A673 (cell line): ENCODE results near the gene IP6K2. TPM values are rescaled to one million over a fixed set of nuclear protein-coding genes. Genes with fewer than 3 reads are reported as not detected.

Source experiments
- BruUV-seq: library from RNA; stranded (reverse); fragments of 400-500 nt; replicated peaks from 2 replicates; lab custom pipeline; 2021; lab: Mats Ljungman, UMichigan
- CTCF ChIA-PET: fragments of 300-600 bp; sonication (Branson Sonifier 250); formaldehyde crosslinking; loops from one replicate; lab custom pipeline; 2022; ENCODE audit warnings: antibody characterized with exemption; lab: Charles Lee
- POLR2A ChIA-PET: fragments of 300-600 bp; sonication (Branson Sonifier 250); formaldehyde crosslinking; loops from one replicate; lab custom pipeline; 2022; ENCODE audit warnings: antibody characterized with exemption; ENCODE audit not compliant: low non-redundant PET; lab: Charles Lee
- DNase-seq: peaks from one replicate; pipeline ENCODE4 v3.0.0-alpha.2; 2015; ENCODE audit warnings: low spot score
- H3K27ac ChIP-seq: fragments of 200-600 bp; sonication (generic); 2 replicates; pipeline ENCODE4 v1.5.1; 2016; ENCODE audit warnings: mixed run types, low read depth, mild to moderate bottlenecking, mixed read lengths, antibody characterized with exemption, low read length; ENCODE audit not compliant: poor library complexity, severe bottlenecking
- H3K27me3 ChIP-seq: fragments of 200-600 bp; sonication (generic); replicated peaks from 2 replicates; pipeline ENCODE4 v1.6.1; 2017; ENCODE audit warnings: mixed run types, low read depth, mild to moderate bottlenecking, mixed read lengths, antibody characterized with exemption, low read length; ENCODE audit not compliant: insufficient read depth, poor library complexity
- H3K36me3 ChIP-seq: fragments of 200-600 bp; sonication (generic); 2 replicates; pipeline ENCODE4 v1.6.1; 2016; ENCODE audit warnings: mixed run types, mild to moderate bottlenecking, mixed read lengths, antibody characterized with exemption, low read length; ENCODE audit not compliant: insufficient read depth, poor library complexity, severe bottlenecking
- H3K4me1 ChIP-seq: fragments of 200-600 bp; sonication (generic); 2 replicates; pipeline ENCODE4 v1.6.1; 2017; ENCODE audit warnings: mixed run types, mild to moderate bottlenecking, mixed read lengths, antibody characterized with exemption, low read length; ENCODE audit not compliant: insufficient read depth, poor library complexity, severe bottlenecking
- H3K4me3 ChIP-seq: fragments of 200-600 bp; sonication (generic); 2 replicates; pipeline ENCODE4 v1.5.1; 2016; ENCODE audit warnings: low read depth, mixed run types, mild to moderate bottlenecking, mixed read lengths, low read length; ENCODE audit not compliant: poor library complexity, severe bottlenecking
- H3K9me3 ChIP-seq: fragments of 200-600 bp; sonication (generic); 2 replicates; pipeline ENCODE4 v1.6.1; 2016; ENCODE audit warnings: mixed run types, low read depth, mild to moderate bottlenecking, mixed read lengths, antibody characterized with exemption, low read length; ENCODE audit not compliant: poor library complexity, severe bottlenecking
- CTCF ChIP-seq: fragments of 300-800, 200-600 bp; sonication (generic); conservative IDR thresholded peaks from 2 replicates; pipeline ENCODE4 v1.5.1; 2017; ENCODE audit warnings: low read depth, mild to moderate bottlenecking, antibody characterized with exemption, low read length, moderate library complexity, mixed read lengths
- EZH2 ChIP-seq: fragments of 200-600 bp; sonication (generic); IDR thresholded peaks from 2 replicates; pipeline ENCODE4 v1.6.1; 2017; ENCODE audit warnings: borderline replicate concordance, low read depth, mild to moderate bottlenecking, mixed read lengths, antibody characterized with exemption, low read length; ENCODE audit not compliant: poor library complexity, severe bottlenecking
- intact Hi-C: fragments of 100-400 bp; cut with micrococcal nuclease; formaldehyde crosslinking; loops from one replicate; pipeline ENCODE4 v1.10.0; 2022; ENCODE audit not compliant: unreplicated experiment
- total RNA-seq: library from RNA; stranded (reverse); gene quantifications from 2 replicates; pipeline ENCODE4 v1.2.3, GENCODE V29; 2021

The IP6K2 gene
- total RNA-seq, 1 experiment from 2014 or later = 62.5 TPM

GRCh38 chr3:48650723-48651122 lies 66.3 kb downstream of the IP6K2 start:
- H3K27ac ChIP-seq = no peak overlapping the region
- no peaks in the 10 kb centered on the region for H3K9me3 ChIP-seq
- H3K36me3 ChIP-seq = no peaks in the 10 kb centered on the region
- no peaks in the 10 kb centered on the region for H3K4me1 ChIP-seq
- no peak for DNase-seq
- intact Hi-C loops = no loop called here
- POLR2A ChIA-PET = no interaction called here
- no peaks in the 10 kb centered on the region for H3K27me3 ChIP-seq
- CTCF ChIA-PET = no interaction called here
- TF ChIP-seq CTCF (no peak), EZH2 (no peak)
- no peak overlapping the region for H3K4me3 ChIP-seq
- BruUV-seq = no TSS peak

GRCh38 chr3:48648188-48648850 lies 68.7 kb downstream of the IP6K2 start:
- H3K27ac ChIP-seq = no peak overlapping the region
- no peaks in the 10 kb centered on the region for H3K9me3 ChIP-seq
- ChIA-PET CTCF (no interaction called here), POLR2A (no interaction called here)
- no peaks in the 10 kb centered on the region for H3K36me3 ChIP-seq
- no TSS peak for BruUV-seq
- DNase-seq = no peak
- H3K27me3 ChIP-seq = no peaks in the 10 kb centered on the region
- intact Hi-C loops = no loop called here
- no peak overlapping the region for H3K4me3 ChIP-seq
- no peak for TF ChIP-seq CTCF
- TF ChIP-seq EZH2 = no peak
- no peaks in the 10 kb centered on the region for H3K4me1 ChIP-seq

- CTCF ChIA-PET = no interaction called here
- TF ChIP-seq EZH2 (no peak), CTCF (no peak)
- intact Hi-C loops = no loop called here
- Histone ChIP-seq H3K27me3 (no peaks in the 10 kb centered on the region), H3K4me1 (no peaks in the 10 kb centered on the region), H3K9me3 (no peaks in the 10 kb centered on the region), H3K4me3 (no peak overlapping the region), H3K27ac (no peak overlapping the region), H3K36me3 (no peaks in the 10 kb centered on the region)
- no TSS peak for BruUV-seq
- DNase-seq = no peak
- POLR2A ChIA-PET = no interaction called here
Observed at GRCh38 chr3:48647714-48648113, 69.3 kb downstream of the IP6K2 start.
